HFFc6 (cell line): ENCODE results near the gene OR13C5. TPM values are rescaled to one million over a fixed set of nuclear protein-coding genes. Genes with fewer than 3 reads are reported as not detected.

Source experiments
- DNase-seq: peaks from one replicate; pipeline ENCODE4 v3.0.0-alpha.2; 2018
- H3K27ac Mint-ChIP-seq: 2 replicates; pipeline ENCODE4 v1.8.0; 2020; ENCODE audit warnings: mild to moderate bottlenecking, mixed read lengths
- H3K27me3 Mint-ChIP-seq: 2 replicates; pipeline ENCODE4 v1.8.0; 2021; ENCODE audit warnings: mild to moderate bottlenecking, moderate library complexity, mixed read lengths; ENCODE audit not compliant: insufficient read depth
- H3K36me3 Mint-ChIP-seq: 2 replicates; pipeline ENCODE4 v1.8.0; 2021; ENCODE audit warnings: low read depth, mixed read lengths
- H3K4me1 Mint-ChIP-seq: 2 replicates; pipeline ENCODE4 v1.8.0; 2020; ENCODE audit warnings: low read depth, mixed read lengths
- H3K4me3 Mint-ChIP-seq: 2 replicates; pipeline ENCODE4 v1.8.0; 2020; ENCODE audit warnings: mild to moderate bottlenecking, moderate library complexity, mixed read lengths
- H3K9me3 Mint-ChIP-seq: 2 replicates; pipeline ENCODE4 v1.8.0; 2020; ENCODE audit warnings: mild to moderate bottlenecking, mixed read lengths
- total RNA-seq, 6 experiments: library from RNA; stranded (reverse); fragmentation: NEBNext Ultra II Directional; extraction: Animal tissue kit (Norgen Biotek cat#: 25700); gene quantifications; 2 replicates in 1 of 6; 3 replicates in 5 of 6; pipeline ENCODE4 v1.2.3, GENCODE V29; 2021
- TF ChIP-seq, protein P1 (sequence below): fragments of 200-600 bp; sonication (generic); IDR thresholded peaks from 2 replicates; pipeline ENCODE4 v1.5.0; 2021; ENCODE audit warnings: antibody characterized with exemption, mild to moderate bottlenecking

Gene OR13C5
- total RNA-seq, 6 experiments from 2014 or later: not detected

DNA sequence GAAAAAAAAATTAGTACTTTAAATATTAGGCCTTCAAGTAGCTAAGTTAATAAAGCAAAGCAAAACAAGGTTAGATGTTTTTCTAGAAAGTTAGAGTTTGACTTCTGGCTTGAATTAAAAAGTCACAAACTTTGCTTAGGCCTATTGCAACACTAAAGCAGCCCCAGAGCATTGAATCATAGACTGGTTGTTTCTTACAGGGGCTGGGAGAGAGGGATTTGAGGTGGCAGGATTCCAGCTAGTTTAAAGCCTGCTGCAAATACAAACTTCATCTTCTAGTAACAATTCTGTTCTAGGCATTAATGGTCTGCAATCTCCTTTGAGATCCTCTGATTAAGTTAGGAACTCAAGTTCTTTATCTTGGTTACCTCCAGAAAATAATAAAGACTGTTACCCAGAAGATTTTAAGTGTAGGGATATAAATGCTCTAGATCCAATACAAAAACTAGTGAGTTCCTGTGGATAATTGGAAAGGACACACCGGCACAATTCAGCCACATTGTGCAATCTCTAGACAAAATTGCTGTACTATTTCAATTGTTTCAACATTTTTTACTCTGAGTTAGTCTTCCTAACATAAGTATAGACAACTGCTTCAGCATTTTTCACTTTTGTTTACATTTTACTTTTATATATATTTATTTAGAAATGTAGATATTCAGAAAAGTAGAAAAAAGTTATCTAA is 12.6 kb downstream of the OR13C5 start:
- Mint-ChIP-seq H3K27ac (no peak overlapping the region), H3K4me1 (no peaks in the 10 kb centered on the region), H3K27me3 (peaks cover 2% of the 10 kb centered on the region; the same call in 1 of the 2 replicates), H3K4me3 (no peak overlapping the region), H3K9me3 (peaks cover 16% of the 10 kb centered on the region), H3K36me3 (no peaks in the 10 kb centered on the region)
- TF ChIP-seq, protein P1, sequence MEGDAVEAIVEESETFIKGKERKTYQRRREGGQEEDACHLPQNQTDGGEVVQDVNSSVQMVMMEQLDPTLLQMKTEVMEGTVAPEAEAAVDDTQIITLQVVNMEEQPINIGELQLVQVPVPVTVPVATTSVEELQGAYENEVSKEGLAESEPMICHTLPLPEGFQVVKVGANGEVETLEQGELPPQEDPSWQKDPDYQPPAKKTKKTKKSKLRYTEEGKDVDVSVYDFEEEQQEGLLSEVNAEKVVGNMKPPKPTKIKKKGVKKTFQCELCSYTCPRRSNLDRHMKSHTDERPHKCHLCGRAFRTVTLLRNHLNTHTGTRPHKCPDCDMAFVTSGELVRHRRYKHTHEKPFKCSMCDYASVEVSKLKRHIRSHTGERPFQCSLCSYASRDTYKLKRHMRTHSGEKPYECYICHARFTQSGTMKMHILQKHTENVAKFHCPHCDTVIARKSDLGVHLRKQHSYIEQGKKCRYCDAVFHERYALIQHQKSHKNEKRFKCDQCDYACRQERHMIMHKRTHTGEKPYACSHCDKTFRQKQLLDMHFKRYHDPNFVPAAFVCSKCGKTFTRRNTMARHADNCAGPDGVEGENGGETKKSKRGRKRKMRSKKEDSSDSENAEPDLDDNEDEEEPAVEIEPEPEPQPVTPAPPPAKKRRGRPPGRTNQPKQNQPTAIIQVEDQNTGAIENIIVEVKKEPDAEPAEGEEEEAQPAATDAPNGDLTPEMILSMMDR: no peak
- no peak for DNase-seq

DNA sequence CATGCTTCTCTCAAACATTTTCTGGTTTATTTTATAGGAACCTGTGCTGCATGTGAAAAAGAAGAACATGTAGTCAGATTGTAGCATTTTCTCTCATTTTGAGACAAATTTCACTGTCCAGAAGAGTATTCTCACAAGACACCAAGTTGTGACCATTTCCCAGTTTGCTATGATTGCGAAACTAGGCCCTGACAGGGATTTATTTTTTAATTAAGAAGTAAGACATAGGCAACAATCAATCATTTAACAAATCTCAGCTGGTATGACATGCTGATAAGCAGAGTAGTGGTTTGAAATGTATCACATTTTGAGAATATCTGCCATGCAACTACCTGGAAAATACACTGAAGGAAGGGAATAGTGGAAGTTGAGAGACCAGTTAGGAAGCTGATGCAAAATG is 18.7 kb downstream of the OR13C5 start:
- TF ChIP-seq, protein P1: no peak
- no peak for DNase-seq
- Mint-ChIP-seq H3K4me1 (no peaks in the 10 kb centered on the region), H3K4me3 (no peak overlapping the region), H3K9me3 (peaks cover 4% of the 10 kb centered on the region; the same call in 1 of the 2 replicates), H3K27ac (no peak overlapping the region), H3K36me3 (no peaks in the 10 kb centered on the region), H3K27me3 (no peaks in the 10 kb centered on the region)

DNA sequence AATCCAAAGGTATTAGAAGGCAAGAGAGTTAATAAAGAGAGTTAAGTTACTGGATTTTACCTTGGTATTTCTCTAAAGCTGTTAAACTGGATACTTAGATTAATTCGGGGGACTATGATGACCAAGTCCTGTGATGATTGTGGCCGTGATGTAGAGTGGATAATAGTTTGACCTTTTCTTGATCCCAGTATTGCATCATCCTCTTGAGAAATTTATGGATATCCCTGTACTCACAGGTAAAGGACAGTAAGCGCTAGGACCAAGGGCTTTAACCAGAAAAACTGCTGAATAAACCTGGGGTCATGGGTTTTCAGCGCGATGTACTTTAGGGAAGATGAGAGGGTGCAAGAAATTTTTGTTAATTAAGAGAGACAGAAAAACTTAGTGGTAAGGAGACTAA is 21.9 kb downstream of the OR13C5 start:
- H3K4me1 Mint-ChIP-seq: no peaks in the 10 kb centered on the region
- no peak for DNase-seq
- TF ChIP-seq, protein P1: no peak
- no peaks in the 10 kb centered on the region for H3K27me3 Mint-ChIP-seq
- H3K9me3 Mint-ChIP-seq: peaks cover 20% of the 10 kb centered on the region
- H3K36me3 Mint-ChIP-seq: no peaks in the 10 kb centered on the region
- H3K4me3 Mint-ChIP-seq: no peak overlapping the region
- H3K27ac Mint-ChIP-seq: no peak overlapping the region

DNA sequence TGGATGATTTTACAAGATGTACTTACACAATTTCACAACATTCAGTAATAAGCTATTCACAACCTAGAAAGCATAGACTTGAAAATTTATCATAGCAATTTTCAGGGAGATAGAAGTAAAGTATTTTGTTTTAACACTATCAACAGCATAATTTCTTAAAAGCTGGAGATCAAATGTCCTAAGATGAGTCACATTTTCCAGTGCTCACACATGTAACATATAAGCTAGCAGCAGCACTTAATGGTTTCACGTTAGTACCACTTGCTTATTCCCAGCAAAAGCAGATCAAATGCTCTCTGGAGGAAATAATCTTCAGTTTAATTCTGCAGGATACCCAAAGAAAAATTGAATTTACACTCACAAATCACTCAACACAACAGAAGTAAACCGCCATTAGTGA is 23.8 kb downstream of the OR13C5 start:
- Mint-ChIP-seq H3K27me3 (no peaks in the 10 kb centered on the region), H3K4me1 (no peaks in the 10 kb centered on the region), H3K27ac (no peak overlapping the region), H3K4me3 (no peak overlapping the region), H3K9me3 (peaks cover 27% of the 10 kb centered on the region), H3K36me3 (no peaks in the 10 kb centered on the region)
- DNase-seq: no peak
- TF ChIP-seq, protein P1: no peak

DNA sequence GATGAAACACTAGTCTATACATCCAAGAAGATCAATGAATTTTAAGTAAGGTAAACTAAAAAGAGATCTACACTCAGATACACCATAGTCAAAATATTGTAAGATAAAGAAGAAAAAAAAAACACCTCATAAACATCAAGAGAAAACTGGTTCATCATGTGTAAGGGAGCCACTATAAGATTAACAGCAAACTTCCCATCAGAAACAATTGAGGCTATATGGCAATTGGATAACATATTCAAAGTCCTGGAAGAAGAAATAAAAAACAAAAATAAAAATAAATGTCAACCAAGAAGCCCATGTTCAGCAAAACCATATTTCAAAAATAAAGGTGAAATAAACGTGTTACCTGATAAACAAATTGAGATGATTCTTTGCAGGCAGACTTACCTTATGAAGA is 26.6 kb downstream of the OR13C5 start:
- no peaks in the 10 kb centered on the region for H3K36me3 Mint-ChIP-seq
- no peak overlapping the region for H3K27ac Mint-ChIP-seq
- H3K4me3 Mint-ChIP-seq: no peak overlapping the region
- no peaks in the 10 kb centered on the region for H3K27me3 Mint-ChIP-seq
- H3K4me1 Mint-ChIP-seq: no peaks in the 10 kb centered on the region
- no peak for DNase-seq
- peaks cover 43% of the 10 kb centered on the region for H3K9me3 Mint-ChIP-seq
- TF ChIP-seq, protein P1: no peak
